ENCODE results near the gene APOL6.

DNA sequence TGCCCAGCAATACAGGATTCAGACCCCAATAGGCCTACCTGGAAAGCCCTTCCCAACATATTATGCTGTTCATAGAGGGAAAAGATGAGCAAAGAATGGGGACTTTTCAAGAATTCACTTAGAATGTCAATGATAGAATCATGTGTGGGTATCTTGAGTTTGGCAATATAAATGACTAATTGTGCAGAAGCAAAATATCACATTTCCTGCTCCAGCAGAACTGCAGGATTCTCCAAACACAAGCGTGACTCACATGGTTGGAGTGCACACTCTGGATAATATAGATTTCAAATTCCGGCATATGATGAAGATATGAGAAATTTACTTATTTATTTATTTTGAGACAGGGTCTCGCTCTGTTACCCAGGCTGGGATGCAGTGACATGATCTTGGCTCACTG is 56.9 kb downstream of the APOL6 start:
- TF ChIP-seq, protein P1, sequence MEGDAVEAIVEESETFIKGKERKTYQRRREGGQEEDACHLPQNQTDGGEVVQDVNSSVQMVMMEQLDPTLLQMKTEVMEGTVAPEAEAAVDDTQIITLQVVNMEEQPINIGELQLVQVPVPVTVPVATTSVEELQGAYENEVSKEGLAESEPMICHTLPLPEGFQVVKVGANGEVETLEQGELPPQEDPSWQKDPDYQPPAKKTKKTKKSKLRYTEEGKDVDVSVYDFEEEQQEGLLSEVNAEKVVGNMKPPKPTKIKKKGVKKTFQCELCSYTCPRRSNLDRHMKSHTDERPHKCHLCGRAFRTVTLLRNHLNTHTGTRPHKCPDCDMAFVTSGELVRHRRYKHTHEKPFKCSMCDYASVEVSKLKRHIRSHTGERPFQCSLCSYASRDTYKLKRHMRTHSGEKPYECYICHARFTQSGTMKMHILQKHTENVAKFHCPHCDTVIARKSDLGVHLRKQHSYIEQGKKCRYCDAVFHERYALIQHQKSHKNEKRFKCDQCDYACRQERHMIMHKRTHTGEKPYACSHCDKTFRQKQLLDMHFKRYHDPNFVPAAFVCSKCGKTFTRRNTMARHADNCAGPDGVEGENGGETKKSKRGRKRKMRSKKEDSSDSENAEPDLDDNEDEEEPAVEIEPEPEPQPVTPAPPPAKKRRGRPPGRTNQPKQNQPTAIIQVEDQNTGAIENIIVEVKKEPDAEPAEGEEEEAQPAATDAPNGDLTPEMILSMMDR (IDR thresholded peaks at IDR 0.05) = no peak
- TF ChIP-seq POLR2A (IDR thresholded peaks at IDR 0.05) = no peak
